HG03442 (cell line): ENCODE results near the gene NDFIP2.

Experiments used
- ATAC-seq: cut with Tn5 transposase; IDR thresholded peaks from one replicate; pipeline ENCODE4 v1.9.1; 2021; ENCODE audit warnings: mild to moderate bottlenecking, moderate library complexity; ENCODE audit not compliant: unreplicated experiment

The NDFIP2 gene

DNA sequence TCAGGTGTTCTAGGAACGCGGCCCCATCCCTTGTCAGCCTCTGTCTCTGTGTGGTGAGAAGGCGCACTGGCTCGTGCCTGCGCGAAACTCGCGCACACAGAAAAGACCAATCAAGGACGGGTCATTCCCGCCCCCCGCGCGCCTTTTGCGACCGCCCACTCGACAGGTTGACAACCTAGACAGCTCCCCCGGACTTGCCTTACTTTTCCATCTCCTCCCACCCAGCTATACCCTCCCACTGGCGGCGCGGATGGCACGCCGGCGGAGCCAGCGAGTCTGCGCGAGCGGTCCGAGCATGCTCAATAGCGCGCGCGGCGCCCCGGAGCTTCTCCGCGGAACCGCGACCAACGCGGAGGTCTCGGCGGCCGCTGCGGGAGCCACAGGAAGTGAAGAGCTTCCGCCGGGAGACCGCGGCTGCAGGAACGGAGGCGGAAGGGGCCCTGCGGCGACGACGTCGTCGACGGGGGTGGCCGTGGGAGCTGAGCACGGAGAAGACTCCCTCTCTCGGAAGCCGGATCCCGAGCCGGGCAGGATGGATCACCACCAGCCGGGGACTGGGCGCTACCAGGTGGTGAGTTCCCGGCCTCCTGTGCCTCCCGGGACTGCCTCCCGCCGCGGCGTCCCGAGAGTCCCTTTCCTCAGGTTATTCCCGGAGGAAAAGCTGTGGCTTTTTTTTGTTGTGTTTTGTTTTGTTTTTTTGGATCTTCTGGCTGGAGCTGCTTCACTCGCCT is at the start of gene NDFIP2:
Gene NDFIP2, plus strand, starts transcription at position 202 of the 731 bp plus-strand sequence. Its CDS starts 49 bp downstream, at position 251.
- ATAC-seq = peak; percentile 85

GRCh38 chr13:79432086-79432485 is 48.9 kb upstream of the NDFIP2 start:
- ATAC-seq = no peak

DNA sequence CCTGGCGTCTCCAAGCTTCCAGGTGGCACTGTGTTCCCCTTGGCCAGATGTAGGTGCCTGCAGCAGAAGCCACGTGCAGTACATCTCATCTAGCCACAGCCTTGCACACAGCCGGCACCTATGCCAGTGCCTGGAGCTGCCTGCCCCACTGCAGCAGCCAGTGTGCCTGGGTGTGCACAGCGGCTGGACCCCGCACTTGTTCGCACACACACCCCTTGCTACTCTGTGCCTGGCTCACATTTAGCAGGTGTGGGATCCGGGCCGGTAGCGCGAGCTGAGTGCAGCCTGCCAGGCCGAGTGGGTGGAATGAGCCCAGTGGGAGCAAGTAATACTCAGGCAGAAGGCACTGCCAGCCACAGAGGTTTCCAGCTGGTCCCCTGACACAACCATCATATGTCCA is 48.0 kb upstream of the NDFIP2 start:
- no peak for ATAC-seq

DNA sequence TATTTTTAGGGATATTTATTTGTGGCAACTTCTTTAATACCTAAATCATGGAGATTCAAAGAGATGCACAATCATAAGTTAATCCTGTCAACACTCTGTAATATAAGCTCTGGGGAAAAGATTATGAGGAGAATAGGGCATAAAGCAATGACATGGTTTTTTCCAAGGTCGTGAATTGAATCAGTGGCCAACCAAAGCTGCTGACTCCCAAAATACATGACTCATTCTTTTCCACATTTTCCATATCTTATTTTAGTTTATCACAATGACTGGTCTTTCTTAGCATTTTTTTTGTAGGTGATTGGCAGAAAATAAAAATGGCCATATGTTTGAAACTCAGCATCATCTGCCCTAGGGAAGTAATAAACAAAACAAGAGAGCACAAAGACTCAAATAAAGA is 46.4 kb upstream of the NDFIP2 start:
- no peak for ATAC-seq

DNA sequence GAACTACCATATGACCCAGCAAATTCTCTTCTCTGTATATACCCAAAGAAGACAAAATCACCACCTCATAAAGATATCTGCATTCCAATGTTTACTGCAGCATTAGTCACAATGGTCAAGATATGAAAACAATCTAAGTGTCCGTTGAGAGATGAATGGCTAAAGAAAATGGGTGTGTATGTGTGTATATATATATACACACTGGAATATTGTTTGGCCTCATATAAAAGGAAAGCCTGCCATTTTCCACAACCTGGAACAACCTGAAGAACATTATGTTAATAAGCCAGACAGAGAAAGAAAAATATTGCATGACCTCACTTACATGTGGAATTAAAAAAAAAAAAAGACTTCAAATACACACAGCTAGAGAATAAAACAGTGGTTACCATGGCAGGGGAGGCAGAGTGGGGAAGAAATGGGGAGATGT is 45.4 kb upstream of the NDFIP2 start:
- no peak for ATAC-seq

GRCh38 chr13:79439275-79439674 is 41.7 kb upstream of the NDFIP2 start:
- ATAC-seq = no peak

- no peak for ATAC-seq
Observed at GRCh38 chr13:79440958-79441528, 39.9 kb upstream of the NDFIP2 start.

- no peak for ATAC-seq
Observed at GRCh38 chr13:79442221-79442620, 38.7 kb upstream of the NDFIP2 start.

GRCh38 chr13:79442706-79443105 is 38.2 kb upstream of the NDFIP2 start:
- no peak for ATAC-seq

DNA sequence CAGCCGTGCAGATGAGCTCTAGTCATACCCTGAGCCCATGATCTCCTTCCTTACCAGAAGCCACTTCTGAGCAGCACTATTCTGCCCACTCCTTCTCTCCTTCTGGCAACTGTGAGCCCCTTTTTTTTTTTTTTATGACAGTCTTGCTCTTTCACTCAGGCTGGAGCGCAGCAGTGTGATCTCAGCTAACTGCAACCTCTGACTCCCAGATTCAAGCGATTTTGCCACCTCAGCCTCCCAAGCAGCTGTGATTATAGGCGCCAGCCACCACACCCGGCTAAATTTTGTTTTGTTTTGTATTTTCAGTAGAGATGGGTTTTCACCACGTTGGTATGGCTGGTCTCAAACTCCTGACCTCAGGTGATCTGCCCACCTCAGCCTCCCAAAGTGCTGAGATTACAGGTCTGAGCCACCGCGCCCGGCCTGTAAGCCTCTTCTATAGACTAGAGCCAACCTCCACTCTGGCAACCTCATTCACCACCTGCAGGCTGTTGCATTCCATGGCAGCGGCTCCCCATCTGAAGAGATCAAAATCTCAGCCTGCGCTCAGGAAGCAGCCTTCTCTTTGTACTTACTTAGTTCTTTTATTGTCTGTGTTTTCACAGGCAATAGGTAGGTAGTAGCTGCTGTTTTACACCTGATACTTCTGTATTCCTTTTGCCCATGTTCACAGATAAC is 34.8 kb upstream of the NDFIP2 start:
- ATAC-seq = no peak

DNA sequence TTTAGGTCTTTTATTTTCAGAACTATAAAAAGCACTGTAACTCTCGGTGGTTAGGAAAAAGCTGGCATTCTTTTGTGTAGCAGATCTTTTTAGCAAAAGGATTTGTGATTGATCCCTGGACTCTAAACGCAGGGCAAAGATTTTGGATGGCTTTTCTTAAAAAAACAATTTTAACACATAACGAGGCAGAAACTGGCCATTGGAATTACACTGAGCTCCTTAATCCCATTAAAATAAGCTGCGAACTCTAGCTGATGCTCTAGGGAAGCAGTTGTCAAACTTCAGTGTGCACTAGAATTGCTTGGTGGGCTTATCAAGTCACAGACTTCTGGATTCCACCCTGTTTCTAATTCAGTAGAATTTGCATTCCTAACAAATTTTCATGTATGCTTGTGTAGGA is 33.8 kb upstream of the NDFIP2 start:
- no peak for ATAC-seq

GRCh38 chr13:79447741-79448140 is 33.2 kb upstream of the NDFIP2 start:
- no peak for ATAC-seq

DNA sequence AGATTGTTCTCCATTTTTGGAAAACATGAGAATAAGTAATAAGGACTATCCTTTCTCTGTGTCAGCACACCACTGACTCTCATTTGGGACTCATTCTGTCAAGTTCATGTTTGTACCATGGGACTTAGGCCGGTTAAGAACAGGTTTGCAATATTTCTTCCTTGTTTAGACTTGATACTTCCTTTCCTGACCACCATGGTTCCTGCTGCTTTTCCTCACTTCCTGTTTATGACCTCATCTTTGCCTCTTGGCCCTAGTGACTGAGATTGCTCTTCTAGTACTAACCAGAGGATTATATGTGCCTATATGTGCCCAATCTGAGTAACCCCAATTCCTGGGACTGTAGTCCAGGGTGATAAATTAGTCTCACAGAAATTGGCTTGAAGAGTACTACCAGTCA is 32.5 kb upstream of the NDFIP2 start:
- ATAC-seq = peak; percentile 23

DNA sequence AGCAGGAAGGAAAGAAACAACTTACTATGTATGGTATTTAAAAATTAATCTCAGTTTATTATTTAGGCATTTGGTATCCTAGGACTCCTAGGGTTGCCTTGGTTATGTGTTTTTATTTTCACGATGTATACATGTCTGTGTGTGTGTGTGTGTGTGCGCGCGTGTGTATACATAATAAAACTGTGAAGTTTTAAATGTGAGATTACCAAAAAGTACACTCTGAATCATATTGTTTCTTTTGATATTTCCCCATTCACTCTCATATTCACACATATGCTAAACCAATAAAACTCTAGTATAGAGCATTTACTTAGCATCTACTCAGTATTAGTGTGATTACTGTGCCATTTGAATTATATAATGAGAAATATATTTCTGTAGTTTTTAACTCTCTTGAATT is 30.8 kb upstream of the NDFIP2 start:
- ATAC-seq = no peak

- peak; percentile 100 for ATAC-seq
Observed at GRCh38 chr13:79451500-79451962, 29.4 kb upstream of the NDFIP2 start.

DNA sequence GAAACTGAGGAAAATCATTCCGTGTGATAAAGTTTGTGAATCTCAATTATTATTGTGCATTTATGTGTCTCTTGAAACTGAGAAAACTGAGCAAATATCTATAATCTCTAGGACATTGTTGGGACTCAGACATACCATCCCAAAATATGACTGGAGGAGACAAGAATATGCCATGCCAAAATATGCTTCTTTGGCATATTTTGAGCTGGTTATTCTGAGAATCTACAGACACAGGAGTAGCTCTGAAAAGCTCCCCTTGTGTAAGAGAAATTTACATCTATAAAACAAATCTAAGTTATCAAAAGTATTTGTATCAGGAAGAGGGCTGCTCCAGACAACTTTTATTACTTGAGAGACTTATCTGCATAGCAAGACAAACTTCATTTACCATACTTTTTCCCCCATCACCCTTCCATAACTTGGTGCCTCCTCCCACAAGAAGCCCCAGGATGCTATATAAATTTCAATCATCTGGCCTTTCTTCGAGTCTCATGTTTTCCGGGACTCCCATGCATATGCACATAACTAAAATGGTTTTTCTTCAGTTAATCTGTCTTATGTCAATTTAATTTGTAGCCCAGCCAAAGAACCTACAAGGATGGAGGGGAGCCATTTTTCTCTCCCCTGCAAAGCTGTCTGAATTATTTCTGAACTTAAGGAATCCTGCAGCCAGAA is 28.6 kb upstream of the NDFIP2 start:
- no peak for ATAC-seq

DNA sequence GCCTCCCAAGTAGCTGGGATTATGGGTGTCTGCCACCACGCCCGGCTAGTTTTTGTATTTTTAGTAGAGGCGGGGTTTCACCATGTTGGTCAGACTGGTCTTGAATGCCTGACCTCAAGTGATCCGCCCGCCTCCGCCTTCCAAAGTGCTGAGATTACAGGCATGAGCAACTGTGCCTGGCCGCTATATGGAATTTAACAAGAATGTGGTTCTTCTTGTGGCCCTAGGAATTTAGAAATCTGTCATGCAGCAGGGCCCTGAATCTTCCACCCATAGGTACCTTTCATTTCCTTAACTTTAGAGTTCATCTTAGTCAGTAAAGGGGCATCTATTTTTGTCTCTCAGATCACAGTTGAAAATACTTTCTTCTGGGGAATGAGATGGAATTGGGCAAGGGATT is 25.6 kb upstream of the NDFIP2 start:
- no peak for ATAC-seq

DNA sequence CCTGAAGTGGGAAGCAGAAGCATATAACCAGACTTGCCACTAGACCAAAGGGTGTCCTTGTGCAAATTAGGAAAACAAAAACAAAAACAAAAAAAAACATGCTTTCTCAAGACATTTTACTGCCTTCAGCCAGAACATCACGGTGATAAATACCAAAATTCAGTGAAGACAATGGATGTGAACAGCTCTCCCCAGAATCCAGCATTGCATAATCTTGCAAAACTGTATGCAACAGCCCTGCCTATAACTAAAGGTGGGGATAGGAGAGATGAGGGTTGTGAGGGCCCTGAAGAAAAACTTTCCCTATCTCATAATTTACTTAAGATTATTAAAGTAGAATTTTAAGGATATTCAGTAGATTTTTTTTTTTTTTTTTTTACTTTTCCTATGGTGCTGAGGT is 24.9 kb upstream of the NDFIP2 start:
- no peak for ATAC-seq

DNA sequence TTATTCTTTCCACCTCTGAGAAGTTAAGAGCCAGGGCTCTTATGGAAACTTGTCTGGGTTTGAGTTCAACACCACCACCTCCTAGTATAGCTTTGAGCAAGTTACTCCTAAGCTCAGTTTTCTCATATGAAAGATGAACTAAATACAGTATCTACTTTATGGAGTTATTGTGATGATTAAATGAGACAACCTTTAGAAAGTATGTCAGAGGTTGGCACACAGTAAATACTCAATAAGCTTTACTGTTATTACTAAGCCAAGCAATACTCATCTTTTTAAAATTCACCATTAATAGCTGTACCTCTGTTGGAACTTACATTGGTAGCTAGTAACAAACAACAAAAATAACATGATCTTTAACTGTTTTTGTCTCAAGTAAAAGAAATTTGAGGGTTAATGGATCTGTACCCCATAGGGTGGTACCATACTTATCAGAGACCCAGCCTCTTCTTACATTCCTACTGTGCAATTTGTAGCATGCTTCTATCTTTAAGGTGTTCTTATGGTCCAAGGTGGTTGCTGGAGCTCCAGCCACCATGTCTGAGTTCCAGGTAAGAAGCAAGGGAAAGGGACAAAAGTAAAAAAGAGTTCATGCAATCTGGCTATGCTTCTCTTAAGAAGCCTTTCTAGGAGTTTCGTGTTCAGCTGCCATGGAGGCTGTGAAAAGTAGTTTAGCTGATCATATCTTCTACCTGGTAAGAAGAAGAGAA is 24.1 kb upstream of the NDFIP2 start:
- no peak for ATAC-seq

GRCh38 chr13:79457390-79457789 is 23.6 kb upstream of the NDFIP2 start:
- ATAC-seq = peak; percentile 42

- no peak for ATAC-seq
Observed at GRCh38 chr13:79457948-79458347, 23.0 kb upstream of the NDFIP2 start.
